K562 (cell line): ENCODE data around the gene CRHR2. TPM values are rescaled to one million over a fixed set of nuclear protein-coding genes. Genes with fewer than 3 reads are reported as not detected.

Experiments
- ATAC-seq: fragments of 200-7000 bp; cut with Tn5 transposase; 3 replicates; pipeline ENCODE4 v1.9.1; 2020; ENCODE audit warnings: moderate library complexity
- BruUV-seq: library from RNA; stranded (reverse); fragments of 400-500 nt; replicated peaks from 2 replicates; lab custom pipeline; 2021; lab: Mats Ljungman, UMichigan
- CTCF ChIA-PET: fragments of 300-600 bp; formaldehyde crosslinking; extraction: SDS; loops from one replicate; lab custom pipeline; 2021; ENCODE audit warnings: low intra/inter-chr PET ratio; lab: Yijun Ruan, JAX
- POLR2A ChIA-PET: fragments of 300-600, 350-650 bp; sonication (Branson Sonifier 250); formaldehyde crosslinking; extraction: SDS; loops from one replicate; lab custom pipeline; 2021; ENCODE audit warnings: antibody characterized with exemption, inconsistent platforms; lab: Yijun Ruan, JAX
- DNase-seq, 4 experiments: peaks; one replicate each; pipeline versions ENCODE4 v3.0.0 to v3.0.0-alpha.2; 2011 to 2018; ENCODE audit warnings: low spot score in 3 of 4, mixed read lengths in 3 of 4; ENCODE audit errors: extremely low read depth in 1 of 4
- FAIRE-seq: peaks from 2 replicates; lab custom pipeline; 2011; peaks lifted over from hg19 to GRCh38; lab: Jason Lieb, UNC
- H2AFZ ChIP-seq: 2 replicates; pipeline ENCODE4 v1.6.0; 2011; ENCODE audit warnings: low read depth, low read length, control low read depth, inconsistent platforms
- H3K27ac ChIP-seq: fragments of 200-600 bp; 3 replicates; pipeline ENCODE4 v1.8.0; 2011; ENCODE audit warnings: low read depth, mild to moderate bottlenecking, control low read depth, inconsistent platforms, low read length, moderate library complexity, mixed read lengths; ENCODE audit errors: extremely low read depth
- H3K27me3 ChIP-seq, 2 experiments: fragments of 300-600 bp in 1 of 2; 2 replicates in 1 of 2; 3 replicates in 1 of 2; pipeline versions ENCODE4 v1.6.0 to v1.8.0; 2011; ENCODE audit warnings: inconsistent platforms in 2 of 2, low read length in 2 of 2, mild to moderate bottlenecking in 1 of 2, mixed read lengths in 1 of 2, moderate library complexity in 1 of 2; ENCODE audit not compliant: control insufficient read depth in 2 of 2, insufficient read depth in 2 of 2
- H3K36me3 ChIP-seq: fragments of 300-600 bp; 3 replicates; pipeline ENCODE4 v1.8.0; 2011; ENCODE audit warnings: mild to moderate bottlenecking, low read length, inconsistent platforms; ENCODE audit not compliant: control insufficient read depth, insufficient read depth
- H3K4me1 ChIP-seq, 2 experiments: fragments of 200-600 bp in 1 of 2; replicated peaks in 1 of 2; 2 replicates in 1 of 2; 3 replicates in 1 of 2; pipeline versions ENCODE4 v1.5.1 to v1.8.0; 2011; ENCODE audit warnings: inconsistent platforms in 2 of 2, low read length in 2 of 2, mild to moderate bottlenecking in 1 of 2, mixed read lengths in 1 of 2, moderate library complexity in 1 of 2; ENCODE audit not compliant: control insufficient read depth in 2 of 2, insufficient read depth in 2 of 2
- H3K4me2 ChIP-seq: 2 replicates; pipeline ENCODE4 v1.6.1; 2011; ENCODE audit warnings: low read length, control low read depth, inconsistent platforms, mixed read lengths; ENCODE audit not compliant: insufficient read depth
- H3K4me3 ChIP-seq: fragments of 200-600 bp; sonication (generic), shearing (Covaris generic); 2 replicates; pipeline ENCODE4 v1.5.1; 2016; ENCODE audit warnings: control low read depth, inconsistent platforms
- H3K79me2 ChIP-seq: fragments of 200-600 bp; 3 replicates; pipeline ENCODE4 v1.8.0; 2011; ENCODE audit warnings: low read length, inconsistent platforms; ENCODE audit not compliant: control insufficient read depth, insufficient read depth
- H3K9ac ChIP-seq, 2 experiments: 2 replicates each; pipeline versions ENCODE4 v1.6.0 to v1.6.1; 2011; ENCODE audit warnings: low read depth in 2 of 2, low read length in 2 of 2, control low read depth in 1 of 2, inconsistent platforms in 1 of 2, mild to moderate bottlenecking in 1 of 2, mixed read lengths in 1 of 2; ENCODE audit not compliant: insufficient read depth in 1 of 2
- H3K9me1 ChIP-seq: one replicate; pipeline ENCODE4 v1.6.0; 2011; ENCODE audit warnings: inconsistent platforms, mild to moderate bottlenecking, low read length, moderate library complexity; ENCODE audit not compliant: control insufficient read depth, insufficient read depth
- H3K9me3 ChIP-seq: replicated peaks from 2 replicates; pipeline ENCODE4 v1.5.1; 2011; ENCODE audit warnings: low read depth, low read length, inconsistent platforms; ENCODE audit not compliant: control insufficient read depth, insufficient read depth
- H4K20me1 ChIP-seq: replicated peaks from 2 replicates; pipeline ENCODE4 v1.6.1; 2011; ENCODE audit warnings: low read length, inconsistent platforms, mixed read lengths; ENCODE audit not compliant: control insufficient read depth, insufficient read depth
- CBX2 ChIP-seq: fragments of 200-600 bp; sonication (generic); IDR thresholded peaks from one replicate; pipeline ENCODE4 v1.6.1; 2012; ENCODE audit warnings: mild to moderate bottlenecking, low read length, inconsistent platforms; ENCODE audit not compliant: insufficient read depth, poor library complexity, severe bottlenecking
- ERF ChIP-seq: fragments of 450-650 bp; formaldehyde crosslinking; IDR thresholded peaks from 2 replicates; pipeline ENCODE4 v1.4.0; 2020; ENCODE audit warnings: mild to moderate bottlenecking, mixed read lengths
- MTA2 ChIP-seq: fragments of 450-650 bp; IDR thresholded peaks from 2 replicates; pipeline ENCODE4 v1.6.1; 2016; ENCODE audit warnings: low read depth
- MTF1 ChIP-seq: fragments of 250-450 bp; sonication (Bioruptor Pico); IDR thresholded peaks from 2 replicates; pipeline ENCODE4 v1.9.0; 2021; ENCODE audit warnings: moderate library complexity, mild to moderate bottlenecking, inconsistent platforms, borderline replicate concordance
- RAD51 ChIP-seq: fragments of 450-650 bp; IDR thresholded peaks from 2 replicates; pipeline ENCODE4 v1.7.1; 2016; ENCODE audit warnings: low read depth, mild to moderate bottlenecking, borderline replicate concordance
- RBM14 ChIP-seq: fragments of 200-400 bp; formaldehyde crosslinking; IDR thresholded peaks from 2 replicates; pipeline ENCODE4 v1.6.1; 2018; ENCODE audit warnings: low read depth, mild to moderate bottlenecking, low read length, moderate library complexity, borderline replicate concordance; ENCODE audit not compliant: insufficient read depth
- RBM15 ChIP-seq: fragments of 200-400 bp; formaldehyde crosslinking; IDR thresholded peaks from 2 replicates; pipeline ENCODE4 v1.6.1; 2018; ENCODE audit warnings: mild to moderate bottlenecking, low read length, moderate library complexity; ENCODE audit not compliant: insufficient read depth
- SMARCA5 ChIP-seq: fragments of 450-650 bp; IDR thresholded peaks from 2 replicates; pipeline ENCODE4 v1.6.1; 2016
- TGIF2 ChIP-seq: sonication (generic); formaldehyde crosslinking; IDR thresholded peaks from 2 replicates; pipeline ENCODE4 v1.8.1; 2022; ENCODE audit warnings: mild to moderate bottlenecking, missing genetic modification reagents, moderate library complexity
- ZNF124 ChIP-seq: sonication (generic); formaldehyde crosslinking; IDR thresholded peaks from 2 replicates; pipeline ENCODE4 v1.8.1; 2022; ENCODE audit warnings: missing genetic modification reagents
- ZNF133 ChIP-seq: fragments of 250-450 bp; sonication (Bioruptor Pico); IDR thresholded peaks from 2 replicates; pipeline ENCODE4 v1.4.0; 2020; ENCODE audit warnings: mild to moderate bottlenecking
- ZNF354B ChIP-seq: fragments of 250-450 bp; sonication (Bioruptor Pico); IDR thresholded peaks from 2 replicates; pipeline ENCODE4 v1.4.0; 2020
- ZNF586 ChIP-seq: fragments of 450-650 bp; formaldehyde crosslinking; conservative IDR thresholded peaks from 2 replicates; pipeline ENCODE4 v1.4.0; 2020; ENCODE audit warnings: mild to moderate bottlenecking, moderate library complexity
- WGBS: fragments of 100-300 bp; shearing (Covaris generic); methylation state at CpG from one replicate; pipeline ENCODE4 v1.1.6; 2016; ENCODE audit warnings: low coverage, mixed read lengths; ENCODE audit not compliant: insufficient coverage; ENCODE audit errors: missing lambda C conversion rate; 5-methylcytosine and 5-hydroxymethylcytosine counted together
- in situ Hi-C: fragments of 300-500 bp; cut with MboI; formaldehyde crosslinking; loops from 4 replicates; pipeline ENCODE4 v1.15.0; 2018; ENCODE audit warnings: inconsistent platforms, mixed read lengths
- intact Hi-C: fragments of 100-400 bp; cut with micrococcal nuclease; formaldehyde crosslinking; loops from 2 replicates; pipeline ENCODE4 v1.14.2; 2022
- polyA plus RNA-seq, 8 experiments: library from polyadenylated mRNA; depleted of rRNA in 4 of 8; stranded (reverse) in 5 of 8; unstranded in 3 of 8; fragments of >200 nt; fragmentation: Nextera tagmentation in 2 of 8; fragmentation: Illumina TruSeq in 1 of 8; extraction: Ambion mirVana in 2 of 8; extraction: Trizol in 1 of 8; gene quantifications; 2 replicates each; pipeline versions ENCODE4 v1.2.1 to v1.2.3, GENCODE V29; 2011 to 2014; ENCODE audit warnings: inconsistent platforms in 1 of 8, missing spikeins in 1 of 8
- total RNA-seq, 7 experiments: library from RNA; depleted of rRNA in 6 of 7; stranded (reverse); fragments of >200 nt in 6 of 7; fragmentation: Illumina TruSeq in 2 of 7; extraction: Trizol in 2 of 7; gene quantifications; 2 replicates each; pipeline versions ENCODE4 v1.2.1 to v1.2.3, GENCODE V29; 2011 to 2021; ENCODE audit warnings: low replicate concordance in 1 of 7
- TF ChIP-seq, protein P1 (sequence below): fragments of 250-450 bp; sonication (Bioruptor Pico); IDR thresholded peaks from 2 replicates; pipeline ENCODE4 v1.5.0; 2020; ENCODE audit warnings: mild to moderate bottlenecking
- TF ChIP-seq, protein P2 (sequence below): sonication (generic); IDR thresholded peaks from 2 replicates; pipeline ENCODE4 v1.6.1; 2016
- TF ChIP-seq, protein P3 (sequence below): fragments of 450-650 bp; formaldehyde crosslinking; IDR thresholded peaks from 2 replicates; pipeline ENCODE4 v1.4.0; 2020; ENCODE audit warnings: mild to moderate bottlenecking, moderate library complexity

CRHR2 gene
- total and polyA plus RNA-seq, 9 of the 15 experiments (the other 6 are each of a cell fraction or from before 2014, with no cell fraction given) = not detected

DNA sequence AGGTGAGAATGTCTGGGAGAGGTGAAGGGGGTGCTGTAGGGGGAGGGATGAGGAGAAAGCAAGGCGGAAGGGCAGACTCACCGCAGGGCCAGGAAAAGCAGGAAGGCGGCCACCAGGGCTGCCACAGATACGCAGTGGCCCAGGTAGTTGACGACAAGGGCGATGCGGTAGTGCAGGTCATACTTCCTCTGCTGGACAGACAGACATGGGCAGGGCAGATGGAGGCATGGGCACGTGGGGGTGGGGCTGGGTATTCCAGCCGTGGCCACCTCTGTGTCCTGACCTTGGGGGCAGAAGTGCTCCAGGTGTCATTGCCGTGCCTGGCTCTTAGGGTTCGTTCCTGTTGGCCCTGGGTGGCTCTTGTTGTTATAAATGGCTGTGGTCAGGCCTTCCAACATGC is 16.8 kb downstream of the CRHR2 start:
- H3K79me2 ChIP-seq = no peaks in the 10 kb centered on the region
- no peaks in the 10 kb centered on the region for H3K4me1 ChIP-seq
- no peak overlapping the region for H3K9ac ChIP-seq
- BruUV-seq = no TSS peak
- H4K20me1 ChIP-seq = peaks cover 7% of the 10 kb centered on the region; the same call in 1 of the 2 replicates
- DNase-seq = no peak
- no peak overlapping the region for H3K4me3 ChIP-seq
- intact Hi-C loops = no loop called here
- H2AFZ ChIP-seq = no peak overlapping the region
- H3K27me3 ChIP-seq = peaks cover 3 to 52% of the 10 kb centered on the region in 2 experiments; a peak in 3 of 5 replicates
- FAIRE-seq = no peak
- H3K27ac ChIP-seq = no peak overlapping the region
- in situ Hi-C loops = no loop called here
- peaks cover 4% of the 10 kb centered on the region for H3K9me1 ChIP-seq
- no peak for ATAC-seq
- POLR2A ChIA-PET = no interaction called here
- CTCF ChIA-PET = interaction anchor here (0.6 kb wide), 1 partner anchor 310 kb away, joined by 3 read pairs; no protein-coding TSS in a partner anchor
- no peaks in the 10 kb centered on the region for H3K9me3 ChIP-seq
- H3K4me2 ChIP-seq = no peak overlapping the region
- 0% methylated on average over 10 of the region's 11 CpGs for WGBS
- H3K36me3 ChIP-seq = no peaks in the 10 kb centered on the region
- TF ChIP-seq ZNF124 = no peak
- TF ChIP-seq, protein P1, sequence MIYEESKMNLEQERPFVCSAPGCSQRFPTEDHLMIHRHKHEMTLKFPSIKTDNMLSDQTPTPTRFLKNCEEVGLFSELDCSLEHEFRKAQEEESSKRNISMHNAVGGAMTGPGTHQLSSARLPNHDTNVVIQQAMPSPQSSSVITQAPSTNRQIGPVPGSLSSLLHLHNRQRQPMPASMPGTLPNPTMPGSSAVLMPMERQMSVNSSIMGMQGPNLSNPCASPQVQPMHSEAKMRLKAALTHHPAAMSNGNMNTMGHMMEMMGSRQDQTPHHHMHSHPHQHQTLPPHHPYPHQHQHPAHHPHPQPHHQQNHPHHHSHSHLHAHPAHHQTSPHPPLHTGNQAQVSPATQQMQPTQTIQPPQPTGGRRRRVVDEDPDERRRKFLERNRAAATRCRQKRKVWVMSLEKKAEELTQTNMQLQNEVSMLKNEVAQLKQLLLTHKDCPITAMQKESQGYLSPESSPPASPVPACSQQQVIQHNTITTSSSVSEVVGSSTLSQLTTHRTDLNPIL (CRISPR knock-in tag) = no peak
- TF ChIP-seq RBM15 = no peak
- no peak for TF ChIP-seq MTA2
- TF ChIP-seq, protein P2, sequence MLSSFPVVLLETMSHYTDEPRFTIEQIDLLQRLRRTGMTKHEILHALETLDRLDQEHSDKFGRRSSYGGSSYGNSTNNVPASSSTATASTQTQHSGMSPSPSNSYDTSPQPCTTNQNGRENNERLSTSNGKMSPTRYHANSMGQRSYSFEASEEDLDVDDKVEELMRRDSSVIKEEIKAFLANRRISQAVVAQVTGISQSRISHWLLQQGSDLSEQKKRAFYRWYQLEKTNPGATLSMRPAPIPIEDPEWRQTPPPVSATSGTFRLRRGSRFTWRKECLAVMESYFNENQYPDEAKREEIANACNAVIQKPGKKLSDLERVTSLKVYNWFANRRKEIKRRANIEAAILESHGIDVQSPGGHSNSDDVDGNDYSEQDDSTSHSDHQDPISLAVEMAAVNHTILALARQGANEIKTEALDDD = no peak
- no peak for TF ChIP-seq ERF (CRISPR knock-in tag)
- TF ChIP-seq CBX2 = no peak
- TF ChIP-seq RBM14 = no peak
- no peak for TF ChIP-seq ZNF586 (CRISPR knock-in tag)
- no peak for TF ChIP-seq TGIF2 (CRISPR knock-in tag)
- no peak for TF ChIP-seq MTF1 (CRISPR knock-in tag)
- no peak for TF ChIP-seq SMARCA5
- no peak for TF ChIP-seq ZNF133 (CRISPR knock-in tag)
- TF ChIP-seq RAD51 = no peak
- no peak for TF ChIP-seq ZNF354B (CRISPR knock-in tag)
- TF ChIP-seq, protein P3, sequence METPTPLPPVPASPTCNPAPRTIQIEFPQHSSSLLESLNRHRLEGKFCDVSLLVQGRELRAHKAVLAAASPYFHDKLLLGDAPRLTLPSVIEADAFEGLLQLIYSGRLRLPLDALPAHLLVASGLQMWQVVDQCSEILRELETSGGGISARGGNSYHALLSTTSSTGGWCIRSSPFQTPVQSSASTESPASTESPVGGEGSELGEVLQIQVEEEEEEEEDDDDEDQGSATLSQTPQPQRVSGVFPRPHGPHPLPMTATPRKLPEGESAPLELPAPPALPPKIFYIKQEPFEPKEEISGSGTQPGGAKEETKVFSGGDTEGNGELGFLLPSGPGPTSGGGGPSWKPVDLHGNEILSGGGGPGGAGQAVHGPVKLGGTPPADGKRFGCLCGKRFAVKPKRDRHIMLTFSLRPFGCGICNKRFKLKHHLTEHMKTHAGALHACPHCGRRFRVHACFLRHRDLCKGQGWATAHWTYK (CRISPR knock-in tag) = no peak
